Heart left ventricle (tissue), 16 donors: Measurements from ENCODE around the gene SH2D3C. TPM values are rescaled to one million over a fixed set of nuclear protein-coding genes. Genes with fewer than 3 reads are reported as not detected.

ENCODE experiments used
- ATAC-seq, 4 donors: fragments of 200-7000 bp; cut with Tn5 transposase; one replicate each; pipeline ENCODE4 v1.9.1; 2020 to 2022; ENCODE audit warnings: moderate library complexity in 4 of 4, mild to moderate bottlenecking in 3 of 4, moderate number of reproducible peaks in 1 of 4
- DNase-seq, 5 donors: peaks; one replicate each; pipeline ENCODE4 v3.0.0-alpha.2; 2020
- H3K27ac ChIP-seq, 12 donors: fragments of 200-600 bp; sonication (generic) in 4 of 12; one replicate each; pipeline versions ENCODE4 v1.5.0 to v1.8.0; 2016 to 2022; ENCODE audit warnings: mild to moderate bottlenecking in 2 of 12
- H3K27me3 ChIP-seq, 9 donors: fragments of 200-600 bp; sonication (generic) in 2 of 9; one replicate each; pipeline versions ENCODE4 v1.5.1 to v1.8.0; 2016 to 2022; ENCODE audit warnings: mild to moderate bottlenecking in 3 of 9
- H3K36me3 ChIP-seq, 9 donors: fragments of 200-600 bp; sonication (generic) in 2 of 9; one replicate each; pipeline versions ENCODE4 v1.5.0 to v1.8.0; 2018 to 2022; ENCODE audit warnings: mild to moderate bottlenecking in 2 of 9
- H3K4me1 ChIP-seq, 12 donors: fragments of 200-600 bp; sonication (generic) in 4 of 12; one replicate each; pipeline versions ENCODE4 v1.5.0 to v1.8.0; 2016 to 2022; ENCODE audit warnings: mild to moderate bottlenecking in 3 of 12
- H3K4me3 ChIP-seq, 12 donors: fragments of 200-600 bp; sonication (generic) in 4 of 12; one replicate each; pipeline versions ENCODE4 v1.5.0 to v1.8.0; 2017 to 2022; ENCODE audit warnings: mild to moderate bottlenecking in 9 of 12, moderate library complexity in 4 of 12
- H3K9me3 ChIP-seq, 12 donors: fragments of 200-600 bp; sonication (generic) in 4 of 12; one replicate each; pipeline versions ENCODE4 v1.5.0 to v1.8.0; 2016 to 2022; ENCODE audit warnings: mild to moderate bottlenecking in 1 of 12
- CTCF ChIP-seq, 12 donors: fragments of 200-600 bp; sonication (generic) in 4 of 12; IDR thresholded peaks; one replicate each; pipeline versions ENCODE4 v1.5.0 to v1.8.0; 2018 to 2022; ENCODE audit warnings: antibody characterized with exemption in 12 of 12, mild to moderate bottlenecking in 5 of 12
- POLR2A ChIP-seq, 2 donors: fragments of 450-650 bp; IDR thresholded peaks; one replicate each; pipeline ENCODE4 v1.6.1; 2017; ENCODE audit warnings: antibody characterized with exemption in 2 of 2, mild to moderate bottlenecking in 2 of 2, moderate library complexity in 2 of 2
- WGBS, 4 donors: extraction: QIAGEN DNeasy Blood & Tissue Kit in 2 of 4; methylation state at CpG; one replicate each; pipeline versions ENCODE4 v1.1.5 to v1.1.7; 2013 to 2018; 5-methylcytosine and 5-hydroxymethylcytosine counted together
- intact Hi-C, 10 donors: fragments of 100-400 bp; cut with DNase I; formaldehyde crosslinking; loops; one replicate each; pipeline versions ENCODE4 v1.11.1 to v1.14.2; 2022
- polyA plus RNA-seq, 2 donors: library from polyadenylated mRNA; stranded (reverse); fragments of 200-250 nt; gene quantifications; one replicate each; pipeline ENCODE4 v1.2.3, GENCODE V29; 2013
- total RNA-seq, 9 donors: library from RNA; depleted of rRNA in 2 of 9; stranded (reverse); fragments of >200 nt in 2 of 9; fragmentation: NEBNext Ultra II Directional in 3 of 9; extraction: Animal tissue kit (Norgen Biotek cat#: 25700) in 3 of 9; gene quantifications; one replicate each; pipeline versions ENCODE4 v1.1.0 to v1.2.4, GENCODE V29; 2016 to 2023
- donor health status: ischemic (EF 13 %, LVEDD 7.1; RV severe dilation, severe dysfunction).
- donor health status: healthy with polysubstance abuse.
- donor health status: DM: no; HTN: yes; CAD: no.
- donor health status: DM: no; HTN: no; CAD: no.
- donor health status: ischemic (EF 25% LVEDD 6.9; RV normal size, moderate dysfunction).
- donor health status: ischemic (EF 25% LVEDD 5.7; RV mildly dilated, moderate dysfunction).
- donor health status: healthy.
- donor health status: DM: yes; HTN: yes; CAD: no.
- donor health status: ischemic (EF 35%, LVEDD 5.7; RV mildly dilated, moderate dysfunction).
- donor health status: nonischemic (EF 11% LVEDD 7.7; RV severe dilation, severe dysfunction).
- donor health status: DM: yes; HTN: yes; CAD: no.
- donor health status: PGD.
- donor health status: ischemic (EF 29% LVEDD 5.4; RV normal size, mild dysfunction).
- donor health status: nonischemic (EF 23%, LVEDD 6.1; RV moderate dilation, normal function).

SH2D3C gene
- total and polyA plus RNA-seq, 11 donors: 13.7 to 38.9 (median 21.0) TPM

- ATAC-seq (no peak), DNase-seq (no peak)
- H3K27me3 ChIP-seq: peaks cover 0 to 35% (median 14%) of the 10 kb centered on the region in 9 donors
- H3K4me3 ChIP-seq: no peak overlapping the region
- TF ChIP-seq CTCF (IDR thresholded peaks at IDR 0.05) (no peak), POLR2A (IDR thresholded peaks at IDR 0.05) (no peak)
- H3K36me3 ChIP-seq: peaks cover 0 to 56% (median 33%) of the 10 kb centered on the region in 9 donors
- no peaks in the 10 kb centered on the region for H3K9me3 ChIP-seq
- H3K27ac ChIP-seq: peak overlapping the region in 7 of 12 donors; percentile 51 to 81 (median 75)
- WGBS, 4 donors: 64 to 66% (median 66%) methylated on average over 7 to 8 of the region's 8 CpGs
- intact Hi-C loops: no loop called here
- H3K4me1 ChIP-seq: peaks cover 6 to 50% (median 13%) of the 10 kb centered on the region in 12 donors
Observed at GRCh38 chr9:127753622-127754021, 24.8 kb downstream of the SH2D3C start.

GRCh38 chr9:127753148-127753547, 25.3 kb downstream of the SH2D3C start:
- TF ChIP-seq CTCF (IDR thresholded peaks at IDR 0.05): no peak
- TF ChIP-seq POLR2A (IDR thresholded peaks at IDR 0.05): no peak

GRCh38 chr9:127751269-127752054, 27.0 kb downstream of the SH2D3C start:
- DNase-seq: no peak
- 35 to 43% (median 37%) methylated on average over 10 of the region's 10 CpGs for WGBS, 4 donors
- TF ChIP-seq CTCF (IDR thresholded peaks at IDR 0.05) (no peak), POLR2A (IDR thresholded peaks at IDR 0.05) (no peak)

More at GRCh38 chr9:127753148-127753547, 25.3 kb downstream of the SH2D3C start:
- peak overlapping the region in 1 of 12 donors; percentile 29 for H3K27ac ChIP-seq
- H3K9me3 ChIP-seq: no peaks in the 10 kb centered on the region
- H3K4me1 ChIP-seq: peaks cover 5 to 46% (median 13%) of the 10 kb centered on the region in 12 donors
- H3K4me3 ChIP-seq: no peak overlapping the region
- DNase-seq (no peak), ATAC-seq (no peak)
- intact Hi-C loops: no loop called here
- 75 to 77% (median 76%) methylated on average over 8 of the region's 8 CpGs for WGBS, 4 donors
- peaks cover 0 to 35% (median 14%) of the 10 kb centered on the region in 9 donors for H3K27me3 ChIP-seq
- peaks cover 0 to 56% (median 34%) of the 10 kb centered on the region in 9 donors for H3K36me3 ChIP-seq

GRCh38 chr9:127749090-127749787, 29.2 kb downstream of the SH2D3C start:
- WGBS, 4 donors: 84 to 93% (median 87%) methylated on average over 17 to 26 of the region's 26 CpGs
- intact Hi-C loops: no loop called here
- Histone ChIP-seq H3K9me3 (no peaks in the 10 kb centered on the region), H3K27ac (no peak overlapping the region), H3K36me3 (peaks cover 0 to 84% (median 64%) of the 10 kb centered on the region in 9 donors), H3K27me3 (peaks cover 0 to 10% (median 5%) of the 10 kb centered on the region in 9 donors), H3K4me3 (no peak overlapping the region), H3K4me1 (peaks cover 0 to 23% (median 3%) of the 10 kb centered on the region in 12 donors)
- ATAC-seq (no peak), DNase-seq (no peak)
- no peak for TF ChIP-seq POLR2A (IDR thresholded peaks at IDR 0.05)
- TF ChIP-seq CTCF (IDR thresholded peaks at IDR 0.05): no peak

More at GRCh38 chr9:127751269-127752054, 27.0 kb downstream of the SH2D3C start:
- H3K4me3 ChIP-seq: no peak overlapping the region
- peaks cover 0 to 30% (median 14%) of the 10 kb centered on the region in 9 donors for H3K27me3 ChIP-seq
- H3K9me3 ChIP-seq: no peaks in the 10 kb centered on the region
- intact Hi-C loops: no loop called here
- ATAC-seq: peak in 2 of 4 donors; percentile 31 to 33
- peaks cover 3 to 43% (median 10%) of the 10 kb centered on the region in 12 donors for H3K4me1 ChIP-seq
- peaks cover 0 to 68% (median 49%) of the 10 kb centered on the region in 9 donors for H3K36me3 ChIP-seq
- H3K27ac ChIP-seq: no peak overlapping the region
